ENCODE measurements around the gene TDRD7. TPM values are rescaled to one million over a fixed set of nuclear protein-coding genes. Genes with fewer than 3 reads are reported as not detected.
"Not testable (repeated sequence)": the region's sequence is repeated elsewhere in the genome, so short reads cannot be mapped to it uniquely, and the experiment has no call there.

The TDRD7 gene
- total RNA-seq, 1 donor: 12.2 TPM

- DNase-seq (ENCODE audit: low read depth): no peak
- no peak overlapping the region for H3K4me3 ChIP-seq (ENCODE audit: low read depth, low read length)
- TF ChIP-seq, protein P1, sequence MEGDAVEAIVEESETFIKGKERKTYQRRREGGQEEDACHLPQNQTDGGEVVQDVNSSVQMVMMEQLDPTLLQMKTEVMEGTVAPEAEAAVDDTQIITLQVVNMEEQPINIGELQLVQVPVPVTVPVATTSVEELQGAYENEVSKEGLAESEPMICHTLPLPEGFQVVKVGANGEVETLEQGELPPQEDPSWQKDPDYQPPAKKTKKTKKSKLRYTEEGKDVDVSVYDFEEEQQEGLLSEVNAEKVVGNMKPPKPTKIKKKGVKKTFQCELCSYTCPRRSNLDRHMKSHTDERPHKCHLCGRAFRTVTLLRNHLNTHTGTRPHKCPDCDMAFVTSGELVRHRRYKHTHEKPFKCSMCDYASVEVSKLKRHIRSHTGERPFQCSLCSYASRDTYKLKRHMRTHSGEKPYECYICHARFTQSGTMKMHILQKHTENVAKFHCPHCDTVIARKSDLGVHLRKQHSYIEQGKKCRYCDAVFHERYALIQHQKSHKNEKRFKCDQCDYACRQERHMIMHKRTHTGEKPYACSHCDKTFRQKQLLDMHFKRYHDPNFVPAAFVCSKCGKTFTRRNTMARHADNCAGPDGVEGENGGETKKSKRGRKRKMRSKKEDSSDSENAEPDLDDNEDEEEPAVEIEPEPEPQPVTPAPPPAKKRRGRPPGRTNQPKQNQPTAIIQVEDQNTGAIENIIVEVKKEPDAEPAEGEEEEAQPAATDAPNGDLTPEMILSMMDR (IDR thresholded peaks at IDR 0.05; ENCODE audit: insufficient read depth, low read length): no peak
Observed at GRCh38 chr9:97480174-97480573, 68.3 kb downstream of the TDRD7 start.

DNA sequence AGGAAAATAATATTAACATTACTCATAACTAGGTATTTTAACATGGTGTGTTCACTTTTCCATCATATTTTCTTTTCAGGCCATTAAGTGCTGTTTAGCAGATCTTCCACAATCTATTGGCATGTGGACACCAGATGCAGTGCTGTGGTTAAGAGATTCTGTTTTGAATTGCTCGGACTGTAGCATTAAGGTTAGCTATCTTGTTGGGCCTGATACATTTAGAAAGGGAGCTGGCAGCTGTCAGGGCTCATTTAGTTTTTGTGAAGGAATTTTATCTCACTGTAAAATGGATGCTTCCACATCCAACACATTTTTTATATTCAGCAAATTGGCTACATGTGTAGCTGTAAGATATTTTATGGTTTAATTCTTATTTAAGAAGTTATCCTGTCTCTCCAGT, 68.9 kb downstream of the TDRD7 start:
- TF ChIP-seq, protein P1 (IDR thresholded peaks at IDR 0.05; ENCODE audit: insufficient read depth, low read length): no peak
- DNase-seq (ENCODE audit: low read depth): no peak

DNA sequence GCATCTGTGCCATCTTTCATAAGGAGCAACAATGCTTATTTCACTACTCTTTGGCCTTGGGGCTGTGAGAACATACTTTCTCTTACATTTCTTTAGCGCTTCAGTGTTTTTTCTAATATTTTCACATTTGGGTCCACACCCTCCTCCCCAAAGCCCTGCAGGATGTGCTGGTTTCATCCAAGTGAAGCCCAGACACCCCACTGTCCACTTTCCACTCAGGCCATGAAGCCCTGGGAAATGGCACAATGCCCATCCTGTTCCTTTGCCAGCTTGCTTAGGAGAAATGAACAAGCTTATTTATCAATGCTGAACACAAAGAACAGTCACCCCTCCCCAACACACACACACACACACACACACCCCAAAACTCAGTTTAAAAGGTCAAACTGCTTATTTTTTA, 72.2 kb downstream of the TDRD7 start:
- H3K4me3 ChIP-seq (ENCODE audit: low read depth, low read length): no peak overlapping the region
- DNase-seq (ENCODE audit: low read depth): no peak
- TF ChIP-seq, protein P1 (IDR thresholded peaks at IDR 0.05; ENCODE audit: insufficient read depth, low read length): no peak

More for the DNA sequence above, 68.9 kb downstream of the TDRD7 start:
- no peak overlapping the region for H3K4me3 ChIP-seq (ENCODE audit: low read depth, low read length)

DNA sequence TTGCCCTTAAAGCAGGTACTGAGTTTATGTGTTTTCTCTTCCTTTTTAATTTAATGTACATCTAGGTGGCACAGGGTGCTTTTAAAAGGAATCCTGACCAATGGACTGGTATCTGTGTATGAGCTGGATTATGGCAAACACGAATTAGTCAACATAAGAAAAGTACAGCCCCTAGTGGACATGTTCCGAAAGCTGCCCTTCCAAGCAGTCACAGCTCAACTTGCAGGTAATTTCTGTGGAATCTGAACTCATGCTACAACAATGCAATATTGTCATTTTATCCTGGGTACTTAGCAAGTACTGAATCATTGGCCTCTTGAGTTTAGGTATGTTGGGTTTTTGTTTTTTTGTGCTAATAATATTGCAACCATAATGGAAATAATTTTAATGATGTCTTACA, 75.2 kb downstream of the TDRD7 start:
- TF ChIP-seq, protein P1 (IDR thresholded peaks at IDR 0.05; ENCODE audit: insufficient read depth, low read length): peak; percentile 36
- no peak overlapping the region for H3K4me3 ChIP-seq (ENCODE audit: low read depth, low read length)
- DNase-seq (ENCODE audit: low read depth): no peak

GRCh38 chr9:97487861-97488260, 76.0 kb downstream of the TDRD7 start:
- H3K4me3 ChIP-seq (ENCODE audit: low read depth, low read length): no peak overlapping the region
- DNase-seq (ENCODE audit: low read depth): no peak
- TF ChIP-seq, protein P1 (IDR thresholded peaks at IDR 0.05; ENCODE audit: insufficient read depth, low read length): no peak

GRCh38 chr9:97491216-97491999, 79.5 kb downstream of the TDRD7 start:
- DNase-seq (ENCODE audit: low read depth): no peak
- no peak overlapping the region for H3K4me3 ChIP-seq (ENCODE audit: low read depth, low read length)
- TF ChIP-seq, protein P1 (IDR thresholded peaks at IDR 0.05; ENCODE audit: insufficient read depth, low read length): no peak

- DNase-seq (ENCODE audit: low read depth); H3K4me3 ChIP-seq (ENCODE audit: low read depth, low read length): not testable (repeated sequence)
Observed at GRCh38 chr9:97497558-97498375, 85.9 kb downstream of the TDRD7 start.

DNA sequence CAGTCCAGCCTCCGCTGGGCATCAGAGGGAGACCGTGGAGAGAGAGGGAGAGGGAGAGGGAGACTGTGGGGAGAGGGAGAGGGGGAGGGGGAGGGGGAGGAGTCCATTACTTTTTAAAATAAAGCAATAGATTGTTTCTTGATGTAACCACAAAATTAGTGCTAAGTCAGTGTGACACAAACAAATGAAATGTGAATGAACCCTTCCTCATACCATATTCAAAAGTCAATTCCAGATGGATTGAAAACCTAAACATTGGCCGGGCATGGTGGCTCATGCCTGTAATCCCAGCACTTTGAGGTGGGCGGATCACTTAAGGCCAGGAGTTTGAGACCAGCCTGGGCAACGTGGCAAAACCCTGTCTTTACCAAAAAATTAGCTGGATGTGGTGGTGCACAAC, 87.0 kb downstream of the TDRD7 start:
- DNase-seq (ENCODE audit: low read depth); H3K4me3 ChIP-seq (ENCODE audit: low read depth, low read length): not testable (repeated sequence)
